ENCODE data around the gene KRTAP10-12.

KRTAP10-12 gene

GRCh38 chr21:44718571-44718970 lies 21.6 kb downstream of the KRTAP10-12 start:
- TF ChIP-seq, protein P1, sequence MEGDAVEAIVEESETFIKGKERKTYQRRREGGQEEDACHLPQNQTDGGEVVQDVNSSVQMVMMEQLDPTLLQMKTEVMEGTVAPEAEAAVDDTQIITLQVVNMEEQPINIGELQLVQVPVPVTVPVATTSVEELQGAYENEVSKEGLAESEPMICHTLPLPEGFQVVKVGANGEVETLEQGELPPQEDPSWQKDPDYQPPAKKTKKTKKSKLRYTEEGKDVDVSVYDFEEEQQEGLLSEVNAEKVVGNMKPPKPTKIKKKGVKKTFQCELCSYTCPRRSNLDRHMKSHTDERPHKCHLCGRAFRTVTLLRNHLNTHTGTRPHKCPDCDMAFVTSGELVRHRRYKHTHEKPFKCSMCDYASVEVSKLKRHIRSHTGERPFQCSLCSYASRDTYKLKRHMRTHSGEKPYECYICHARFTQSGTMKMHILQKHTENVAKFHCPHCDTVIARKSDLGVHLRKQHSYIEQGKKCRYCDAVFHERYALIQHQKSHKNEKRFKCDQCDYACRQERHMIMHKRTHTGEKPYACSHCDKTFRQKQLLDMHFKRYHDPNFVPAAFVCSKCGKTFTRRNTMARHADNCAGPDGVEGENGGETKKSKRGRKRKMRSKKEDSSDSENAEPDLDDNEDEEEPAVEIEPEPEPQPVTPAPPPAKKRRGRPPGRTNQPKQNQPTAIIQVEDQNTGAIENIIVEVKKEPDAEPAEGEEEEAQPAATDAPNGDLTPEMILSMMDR (conservative IDR thresholded peaks at IDR 0.05; ENCODE audit: low read depth), result no peak
- no peak overlapping the region for H3K27ac ChIP-seq
- no peak for DNase-seq (ENCODE audit: low spot score)
- ChIA-PET CTCF (interaction anchor here (0.6 kb wide), 1 partner anchor 15 kb away, joined by 10 read pairs; no protein-coding TSS in a partner anchor), POLR2A (ENCODE audit: low non-redundant PET) (no interaction called here)

GRCh38 chr21:44720170-44720569 lies 23.2 kb downstream of the KRTAP10-12 start:
- no peak overlapping the region for H3K27ac ChIP-seq
- DNase-seq (ENCODE audit: low spot score), result no peak
- ChIA-PET POLR2A (ENCODE audit: low non-redundant PET) (interaction anchor here (0.5 kb wide), 1 partner anchor 49 kb away, joined by 3 read pairs; no protein-coding TSS in a partner anchor), CTCF (interaction anchor here (0.9 kb wide), 1 partner anchor 33 kb away, joined by 3 read pairs; no protein-coding TSS in a partner anchor)
- TF ChIP-seq, protein P1 (conservative IDR thresholded peaks at IDR 0.05; ENCODE audit: low read depth), result no peak

GRCh38 chr21:44722731-44723130 lies 25.8 kb downstream of the KRTAP10-12 start:
- H3K27ac ChIP-seq, result no peak overlapping the region
- ChIA-PET CTCF (interaction anchor here (0.6 kb wide), 1 partner anchor 62 kb away, joined by 4 read pairs; no protein-coding TSS in a partner anchor), POLR2A (ENCODE audit: low non-redundant PET) (no interaction called here)
- no peak for DNase-seq (ENCODE audit: low spot score)
- TF ChIP-seq, protein P1 (conservative IDR thresholded peaks at IDR 0.05; ENCODE audit: low read depth), result no peak

DNA sequence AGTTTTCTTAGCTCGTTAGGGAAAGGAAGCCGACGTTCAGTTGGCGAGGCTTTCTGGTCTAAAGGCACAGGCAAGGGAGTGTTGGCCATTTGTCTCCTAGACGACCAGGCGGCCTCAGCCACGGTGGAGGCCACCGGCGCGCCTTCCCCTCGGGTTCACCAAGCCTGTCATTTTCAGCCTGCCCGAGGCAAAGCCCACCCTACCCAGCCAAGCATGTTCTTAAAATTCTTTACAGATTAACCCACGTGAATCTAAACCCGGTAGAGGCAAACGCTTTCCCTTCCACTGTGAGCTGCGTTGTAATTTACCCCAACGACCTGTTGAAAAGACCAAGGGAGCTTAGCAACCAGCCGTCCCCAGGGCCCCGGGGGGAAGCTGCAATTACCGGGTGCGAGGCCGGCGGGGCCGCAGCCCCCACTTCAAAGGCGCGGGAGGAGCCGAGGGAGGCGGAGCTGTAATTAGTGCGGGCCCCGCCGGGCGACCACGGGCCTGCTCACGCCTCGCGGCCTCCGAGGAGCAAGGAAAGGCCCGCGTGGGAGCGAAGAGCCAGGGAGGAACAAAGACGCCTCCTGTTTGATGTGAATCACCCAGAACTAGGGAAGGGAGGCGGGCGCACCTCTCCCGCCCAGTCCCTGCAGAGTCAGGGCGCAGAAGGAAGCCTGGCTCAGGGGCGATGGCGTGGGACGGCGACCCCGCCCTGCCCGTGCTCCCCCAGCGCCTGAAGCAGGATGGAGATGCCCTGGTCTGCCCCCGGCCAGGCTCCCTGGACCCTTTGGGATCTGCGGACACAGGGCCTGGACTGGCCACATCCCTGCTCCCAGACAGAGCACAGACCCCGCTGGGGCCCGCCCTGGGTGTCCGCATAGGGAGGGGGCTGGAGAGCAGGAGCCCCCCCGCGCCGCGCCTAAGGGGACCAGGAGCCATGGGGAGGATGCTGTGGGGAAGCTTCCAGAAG lies 26.5 kb downstream of the KRTAP10-12 start:
- DNase-seq (ENCODE audit: low spot score), result no peak
- TF ChIP-seq, protein P1 (conservative IDR thresholded peaks at IDR 0.05; ENCODE audit: low read depth), result no peak
- ChIA-PET CTCF (interaction anchor here (0.6 kb wide), 1 partner anchor 61 kb away, joined by 4 read pairs; no protein-coding TSS in a partner anchor), POLR2A (ENCODE audit: low non-redundant PET) (no interaction called here)
- H3K27ac ChIP-seq, result no peak overlapping the region

GRCh38 chr21:44724196-44724595 lies 27.2 kb downstream of the KRTAP10-12 start:
- ChIA-PET CTCF (interaction anchor here (0.7 kb wide), 1 partner anchor 88 kb away, joined by 5 read pairs; no protein-coding TSS in a partner anchor), POLR2A (ENCODE audit: low non-redundant PET) (no interaction called here)
- DNase-seq (ENCODE audit: low spot score), result no peak

GRCh38 chr21:44724926-44725325 lies 28.0 kb downstream of the KRTAP10-12 start:
- ChIA-PET CTCF (interaction anchor here (0.5 kb wide), 1 partner anchor 167 kb away, joined by 4 read pairs; no protein-coding TSS in a partner anchor), POLR2A (ENCODE audit: low non-redundant PET) (no interaction called here)

More at GRCh38 chr21:44724196-44724595, 27.2 kb downstream of the KRTAP10-12 start:
- TF ChIP-seq, protein P1 (conservative IDR thresholded peaks at IDR 0.05; ENCODE audit: low read depth), result no peak
- no peak overlapping the region for H3K27ac ChIP-seq

More at GRCh38 chr21:44724926-44725325, 28.0 kb downstream of the KRTAP10-12 start:
- TF ChIP-seq, protein P1 (conservative IDR thresholded peaks at IDR 0.05; ENCODE audit: low read depth), result no peak
- no peak overlapping the region for H3K27ac ChIP-seq
- DNase-seq (ENCODE audit: low spot score), result no peak
